MV-4-11 (cell line): ENCODE measurements around the gene CAPN13.

Source experiments
- DNase-seq: peaks from one replicate; lab custom pipeline; 2025; lab: John Stamatoyannopoulos, UW

The CAPN13 gene

DNA sequence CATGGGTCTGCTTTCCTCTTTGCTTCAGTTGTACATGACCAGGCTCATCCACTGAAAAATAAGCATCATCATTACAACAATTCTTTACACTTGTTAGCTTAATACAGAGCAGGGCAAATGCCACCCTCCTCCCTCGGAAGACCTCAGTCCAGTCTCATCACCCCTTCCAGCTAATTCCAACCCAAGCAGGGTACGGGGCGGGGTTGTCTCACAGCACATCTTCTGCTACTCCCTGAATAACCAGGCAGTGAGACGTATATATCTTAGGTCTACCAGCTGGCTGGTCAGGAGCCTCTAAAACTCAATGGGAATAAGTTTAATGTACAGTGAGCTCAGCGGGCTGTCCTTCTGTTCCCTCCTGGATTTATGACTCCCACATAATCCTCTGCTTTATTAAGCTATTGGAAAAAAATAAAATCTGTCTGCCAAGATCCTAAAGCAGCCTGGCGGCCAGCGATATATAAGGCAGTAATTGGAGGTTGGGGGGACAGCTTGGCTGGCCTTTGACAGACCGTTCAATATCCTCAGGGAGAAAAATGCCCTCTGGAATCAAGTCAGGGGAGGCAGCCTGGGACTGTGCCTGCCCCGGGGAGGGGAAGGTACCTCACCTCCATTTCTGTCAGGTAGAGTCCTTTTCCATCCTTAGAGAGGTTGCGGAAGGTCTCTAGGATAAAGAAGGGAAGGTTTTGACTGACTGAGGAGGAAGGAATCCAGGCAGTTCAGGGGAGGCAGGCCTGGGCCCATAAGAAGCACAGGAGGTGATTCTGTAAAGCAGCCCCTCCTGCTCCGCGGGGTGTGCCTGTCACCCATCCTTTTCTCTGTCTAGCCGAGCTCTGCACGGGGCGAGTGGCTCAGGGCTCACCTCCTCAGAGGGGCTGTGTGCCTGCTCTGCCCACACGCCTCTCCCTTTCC, 76.3 kb downstream of the CAPN13 start:
- no peak for DNase-seq

DNA sequence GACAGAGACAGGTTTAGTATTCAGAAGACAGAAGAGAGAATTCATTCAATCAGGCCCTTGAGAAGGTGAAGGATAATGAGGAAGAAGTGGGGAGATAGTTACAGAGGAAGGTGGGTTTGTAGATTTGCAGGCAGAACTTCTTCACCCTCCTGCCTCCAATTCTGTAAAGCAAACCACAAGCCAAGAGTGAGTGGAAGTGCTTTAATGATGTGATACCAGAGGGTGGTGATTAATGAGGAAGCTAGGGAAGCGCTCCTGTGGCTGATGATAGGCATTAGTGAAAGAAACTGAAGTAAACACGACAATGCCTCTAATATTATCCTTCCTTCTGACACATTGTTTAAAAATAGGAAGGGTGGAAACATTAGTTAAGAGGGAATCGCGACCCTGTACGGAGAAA, 78.2 kb downstream of the CAPN13 start:
- no peak for DNase-seq

DNA sequence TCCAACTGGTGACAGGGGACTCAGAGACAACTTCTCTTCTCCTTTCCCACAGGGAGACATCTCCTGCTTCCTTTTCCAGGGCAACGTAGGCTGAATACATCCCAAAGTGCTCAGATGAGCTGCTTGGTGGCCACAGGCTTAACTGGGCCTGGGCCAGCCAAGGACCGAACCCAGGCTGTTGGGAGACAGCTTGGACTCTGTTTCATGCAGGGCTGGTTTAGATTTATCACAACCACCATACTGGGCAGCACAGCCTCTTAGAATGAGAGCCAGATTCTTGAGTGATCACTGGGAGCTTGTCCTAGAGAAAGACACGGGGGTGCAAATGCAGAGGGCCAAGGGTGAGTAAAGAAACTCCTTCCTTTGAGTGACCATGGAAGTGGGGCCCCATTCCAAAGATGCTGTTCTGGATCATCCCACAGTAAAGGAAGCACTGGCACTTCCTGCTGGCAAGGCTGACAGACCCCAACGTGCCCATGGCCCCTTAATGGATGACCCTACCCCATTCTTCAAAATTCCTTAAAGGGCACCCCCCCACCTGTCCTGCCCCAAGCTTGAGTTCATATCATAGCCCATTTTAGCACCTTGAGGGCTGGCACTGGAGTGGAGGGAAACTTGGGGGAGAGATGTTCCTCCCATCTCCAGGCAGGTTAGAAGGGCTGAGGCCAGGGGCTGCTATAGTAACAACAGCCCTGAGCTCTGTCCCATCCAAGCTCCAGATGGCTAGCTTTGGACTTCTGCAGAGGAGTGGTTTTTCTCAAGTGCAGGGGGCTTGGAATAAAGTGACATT, 84.1 kb downstream of the CAPN13 start:
- DNase-seq, result no peak

DNA sequence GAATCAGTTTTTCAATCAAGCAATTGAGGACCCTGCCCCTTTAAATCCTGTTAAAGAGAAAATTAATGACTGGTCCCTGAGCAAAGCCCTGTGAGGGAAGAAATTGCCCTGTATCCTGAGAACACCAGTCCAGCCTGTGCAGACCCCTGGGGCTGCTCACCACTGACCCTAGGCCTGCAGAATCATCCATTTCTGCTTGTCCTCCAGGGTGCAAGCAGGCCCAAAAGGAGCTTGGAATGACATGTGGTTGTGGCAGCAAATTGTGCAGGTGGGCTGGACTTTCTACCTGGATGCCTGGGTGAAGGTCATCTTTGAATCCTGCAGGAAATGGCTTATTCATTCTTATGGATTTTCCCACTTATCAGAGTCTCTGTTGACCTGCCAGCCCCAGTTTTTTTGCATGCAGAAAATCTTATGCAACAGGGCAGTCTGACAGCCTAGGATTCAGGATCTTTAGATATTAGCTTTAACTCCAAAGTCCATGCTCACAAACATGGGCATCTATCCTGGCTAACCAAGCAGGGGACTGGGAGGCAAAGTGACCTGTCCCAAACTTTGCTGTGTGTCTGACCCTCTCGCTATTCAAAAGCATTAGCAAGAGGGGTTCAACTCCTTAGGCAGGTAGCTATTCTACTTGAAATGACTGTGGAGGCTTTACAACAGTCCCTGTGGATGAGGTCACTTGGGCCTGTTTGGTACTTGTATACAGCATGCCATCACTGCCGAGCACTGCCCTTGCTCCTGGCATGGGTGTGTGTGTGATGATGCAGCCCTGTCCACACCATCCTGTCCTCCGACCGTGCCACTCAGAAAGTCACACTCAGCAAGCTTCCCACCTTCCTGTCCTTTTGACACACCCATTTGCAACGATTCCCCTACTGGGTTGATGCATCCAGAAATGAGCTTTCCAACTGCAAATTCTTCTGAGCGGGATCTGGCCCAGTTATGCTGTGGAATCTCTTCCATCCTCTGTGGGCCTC, 85.3 kb downstream of the CAPN13 start:
- DNase-seq, result no peak

DNA sequence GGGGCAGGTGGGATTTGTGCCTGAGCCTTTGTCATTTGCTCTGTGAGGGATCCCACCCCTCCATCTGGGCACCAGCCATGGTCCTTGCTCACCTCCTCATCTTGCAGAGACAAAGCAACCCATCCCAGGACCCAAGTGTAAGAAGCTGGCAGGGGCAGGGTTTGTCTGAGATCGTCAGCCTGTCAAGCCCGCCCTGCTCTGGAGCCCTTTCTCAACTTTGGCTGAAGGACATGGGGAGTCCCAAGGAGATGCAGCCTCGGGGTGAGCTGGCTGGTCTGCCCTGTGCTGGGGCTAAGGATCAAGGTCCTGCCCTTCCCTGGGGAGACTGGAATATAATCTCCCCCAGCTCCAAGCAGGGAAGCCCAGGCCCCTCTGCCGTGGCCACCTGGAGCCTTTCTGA, 86.0 kb downstream of the CAPN13 start:
- DNase-seq, result no peak

DNA sequence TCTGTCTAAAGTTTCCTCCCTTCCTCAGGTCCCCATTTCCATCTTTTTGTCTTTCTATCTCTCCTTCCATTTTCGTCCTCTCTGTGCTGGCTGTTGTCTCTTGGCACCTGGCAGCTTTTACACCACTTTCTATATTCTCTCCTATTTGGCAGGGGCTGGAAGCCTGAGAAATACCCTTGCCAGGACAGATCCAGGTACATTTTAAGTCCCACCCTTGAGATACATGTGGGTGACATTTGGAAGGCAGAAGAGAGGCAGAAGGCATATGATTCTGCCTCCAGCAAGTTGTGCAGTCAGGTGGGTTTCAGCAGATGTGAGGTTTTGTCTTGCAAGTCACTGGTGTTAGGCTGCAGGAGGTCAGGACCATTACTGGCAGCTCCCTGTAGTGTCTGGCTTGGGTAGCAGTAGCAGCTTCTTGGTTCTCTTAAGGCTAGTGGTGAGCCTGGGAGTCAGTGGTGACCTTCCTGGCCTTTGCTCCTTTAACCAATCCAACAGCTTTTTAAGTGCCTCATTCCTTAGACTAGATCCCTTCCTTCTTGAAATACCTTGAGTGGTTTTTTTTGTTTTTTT, 90.1 kb downstream of the CAPN13 start:
- DNase-seq, result no peak

DNA sequence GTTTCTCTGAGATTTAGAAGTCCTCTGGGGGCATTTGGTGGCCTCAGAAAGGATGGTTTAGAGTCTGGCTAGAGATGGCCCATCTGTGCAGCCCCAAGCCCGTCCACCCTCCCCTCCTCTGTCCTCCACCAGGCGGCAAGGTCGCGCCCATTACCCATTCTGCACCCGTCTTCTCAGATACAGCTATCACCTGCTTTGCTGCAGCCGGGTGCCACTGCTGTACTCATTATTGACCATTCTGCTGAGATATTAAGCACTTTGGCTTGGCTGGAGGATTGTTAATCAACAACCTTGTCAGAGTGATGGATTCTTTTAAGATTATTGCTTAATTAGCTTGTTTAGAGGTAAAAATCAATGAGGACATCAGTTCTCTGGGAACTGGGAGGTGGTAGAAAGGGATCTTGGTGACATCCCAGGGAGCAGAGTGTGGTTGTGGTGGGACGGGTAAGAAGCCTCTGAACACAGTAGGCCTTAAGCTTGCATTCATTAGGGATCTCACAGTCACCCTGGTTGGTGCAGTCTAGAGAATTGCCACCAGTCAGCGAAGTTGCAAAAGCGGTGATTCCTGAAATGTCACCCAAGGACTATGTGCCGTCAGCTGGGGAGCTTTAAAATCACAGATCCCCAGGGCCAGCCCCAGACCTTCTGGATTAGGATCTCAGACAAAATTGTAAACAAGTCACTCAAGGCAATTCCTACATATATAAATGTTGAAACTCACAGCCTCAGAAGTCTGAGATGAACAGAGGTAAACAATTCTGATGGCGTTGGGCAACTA, 90.9 kb downstream of the CAPN13 start:
- no peak for DNase-seq

DNA sequence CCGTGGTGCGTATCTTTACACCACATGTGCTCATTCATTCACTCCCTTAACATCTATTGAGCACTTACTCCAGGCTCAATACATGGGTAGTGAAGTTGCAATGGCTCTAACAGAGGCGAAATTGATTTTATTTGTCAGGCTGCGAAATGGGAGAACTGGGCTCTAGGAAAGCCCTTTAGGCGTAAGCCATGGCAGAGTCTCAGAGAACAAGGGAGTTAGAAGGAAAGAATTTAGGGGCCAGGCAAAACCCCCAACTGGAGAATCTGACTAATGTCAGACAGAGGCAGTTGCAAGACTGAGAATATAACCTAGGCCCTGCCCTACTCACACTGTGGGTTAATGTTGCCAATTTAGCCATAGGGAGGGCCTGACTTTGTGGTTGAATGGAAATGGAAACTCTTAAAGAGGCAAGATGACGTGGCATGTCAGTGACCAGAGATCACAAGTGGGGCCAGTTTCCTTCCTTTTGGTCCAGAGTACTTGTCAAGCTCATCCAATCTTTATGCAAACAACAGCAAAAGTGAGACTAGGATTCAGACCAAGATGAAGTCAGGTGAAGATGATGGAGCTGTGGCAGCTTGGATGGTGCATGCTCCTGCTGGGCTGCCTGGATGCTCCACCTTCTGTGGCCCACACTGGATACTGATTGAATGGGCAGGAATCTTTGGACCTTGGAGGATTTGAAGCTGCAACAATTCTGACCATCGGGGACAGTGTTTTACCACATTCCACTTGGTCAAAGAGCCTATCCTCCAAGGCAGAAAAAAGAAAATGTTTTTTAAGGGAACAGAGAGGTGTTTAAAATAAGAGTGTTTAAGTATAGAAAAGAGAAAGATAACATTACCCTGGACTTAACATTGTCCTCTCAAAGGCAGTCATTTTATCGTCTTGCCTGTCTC, 92.2 kb downstream of the CAPN13 start:
- peak; percentile 88 for DNase-seq

DNA sequence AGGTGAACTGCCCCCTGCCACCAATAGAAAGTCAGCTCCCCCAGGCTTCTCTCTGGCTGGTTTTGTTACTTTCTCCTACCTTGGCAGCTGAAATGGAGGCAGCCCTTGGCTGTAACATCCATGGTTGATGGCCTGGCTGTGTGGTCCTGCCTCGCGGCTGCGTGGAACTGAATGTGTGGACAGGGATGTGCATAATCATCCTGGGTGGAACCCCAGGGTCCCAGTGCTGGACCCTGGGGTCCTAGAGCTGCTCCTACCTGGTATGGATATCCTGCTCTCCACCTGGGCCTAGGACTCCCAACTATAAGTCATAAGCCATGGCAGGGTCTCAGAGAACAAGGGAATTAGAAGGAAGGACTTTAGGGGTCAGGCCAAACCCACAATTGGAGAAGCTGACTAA, 93.5 kb downstream of the CAPN13 start:
- no peak for DNase-seq

DNA sequence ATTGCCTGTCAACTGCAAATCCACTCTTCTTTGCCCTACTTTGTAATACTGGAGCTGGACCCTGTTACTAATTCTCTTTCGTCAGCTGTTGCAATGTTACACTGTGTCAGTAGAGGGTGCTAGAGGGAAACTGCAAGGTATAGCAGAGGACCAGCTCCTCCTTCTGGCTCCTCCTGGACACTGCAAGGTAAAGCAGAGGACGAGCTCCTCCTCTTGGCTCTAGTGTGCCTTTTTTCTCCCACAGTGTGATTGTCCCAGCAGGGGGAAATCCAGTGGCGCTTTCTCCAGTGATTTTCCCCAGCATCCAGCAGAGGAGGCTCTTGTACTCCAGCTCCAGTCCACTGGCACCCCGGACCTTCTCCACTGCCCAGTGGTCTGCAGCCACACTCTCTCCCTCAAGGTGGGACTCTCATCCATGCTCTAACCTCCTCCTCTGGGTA, 95.6 kb downstream of the CAPN13 start:
- DNase-seq, result peak; percentile 86

DNA sequence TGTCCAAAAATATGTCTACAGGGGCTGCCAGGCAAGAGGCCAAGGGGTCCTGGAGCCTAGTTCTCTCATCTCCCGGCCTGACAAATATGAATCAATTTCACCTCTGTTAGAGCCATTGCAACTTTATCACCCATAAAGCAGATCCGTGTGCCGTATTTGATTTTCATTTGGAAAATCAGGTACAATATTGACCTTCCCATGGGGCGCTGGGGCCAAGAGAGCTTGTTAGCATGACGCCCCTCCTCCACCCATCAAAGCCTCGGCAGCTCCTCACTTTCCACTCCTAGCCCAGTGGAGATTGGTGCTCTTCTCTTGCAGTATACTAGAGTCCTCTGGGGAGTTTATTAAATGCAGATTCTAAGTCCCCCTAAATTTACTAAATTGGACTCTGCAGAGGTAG, 96.8 kb downstream of the CAPN13 start:
- DNase-seq, result no peak

DNA sequence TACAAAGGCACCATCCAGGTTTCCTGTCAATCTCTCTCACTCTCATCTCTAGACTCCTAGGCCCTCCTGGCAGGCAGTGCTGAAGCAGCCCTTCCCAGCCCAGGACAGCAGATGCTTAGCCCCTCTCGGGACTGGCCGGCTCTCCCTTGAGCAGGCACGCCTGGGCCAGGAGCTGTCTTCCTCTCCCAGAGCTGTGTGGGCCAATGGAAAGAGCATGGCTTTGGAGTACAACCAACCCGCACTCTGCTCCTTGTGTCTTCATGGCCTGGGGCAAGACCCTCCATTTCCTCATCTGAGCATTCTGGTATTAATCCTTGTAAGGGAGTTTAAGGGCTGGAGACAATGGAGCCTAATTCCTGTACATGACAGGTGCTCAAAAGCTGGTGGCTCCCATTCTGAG, 97.2 kb downstream of the CAPN13 start:
- DNase-seq, result no peak

DNA sequence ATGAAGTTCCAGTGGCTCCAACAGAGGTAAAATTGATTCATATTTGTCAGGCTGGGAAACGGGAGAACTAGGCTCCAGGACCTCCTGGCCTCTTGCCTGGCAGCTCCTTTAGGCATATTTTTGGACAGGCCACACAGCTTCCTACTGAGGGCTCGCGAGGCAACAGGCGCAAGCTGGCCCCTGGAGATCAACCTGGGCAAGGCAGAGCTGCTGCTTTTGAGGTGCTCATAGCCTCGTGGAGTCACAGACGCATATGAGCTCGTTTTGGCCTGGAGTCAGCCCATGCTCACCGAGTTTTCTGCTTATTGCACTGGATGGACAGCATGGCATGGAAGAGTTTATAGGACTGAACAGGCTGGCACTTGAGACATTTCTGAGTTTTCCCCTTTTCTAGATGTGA, 97.7 kb downstream of the CAPN13 start:
- no peak for DNase-seq

DNA sequence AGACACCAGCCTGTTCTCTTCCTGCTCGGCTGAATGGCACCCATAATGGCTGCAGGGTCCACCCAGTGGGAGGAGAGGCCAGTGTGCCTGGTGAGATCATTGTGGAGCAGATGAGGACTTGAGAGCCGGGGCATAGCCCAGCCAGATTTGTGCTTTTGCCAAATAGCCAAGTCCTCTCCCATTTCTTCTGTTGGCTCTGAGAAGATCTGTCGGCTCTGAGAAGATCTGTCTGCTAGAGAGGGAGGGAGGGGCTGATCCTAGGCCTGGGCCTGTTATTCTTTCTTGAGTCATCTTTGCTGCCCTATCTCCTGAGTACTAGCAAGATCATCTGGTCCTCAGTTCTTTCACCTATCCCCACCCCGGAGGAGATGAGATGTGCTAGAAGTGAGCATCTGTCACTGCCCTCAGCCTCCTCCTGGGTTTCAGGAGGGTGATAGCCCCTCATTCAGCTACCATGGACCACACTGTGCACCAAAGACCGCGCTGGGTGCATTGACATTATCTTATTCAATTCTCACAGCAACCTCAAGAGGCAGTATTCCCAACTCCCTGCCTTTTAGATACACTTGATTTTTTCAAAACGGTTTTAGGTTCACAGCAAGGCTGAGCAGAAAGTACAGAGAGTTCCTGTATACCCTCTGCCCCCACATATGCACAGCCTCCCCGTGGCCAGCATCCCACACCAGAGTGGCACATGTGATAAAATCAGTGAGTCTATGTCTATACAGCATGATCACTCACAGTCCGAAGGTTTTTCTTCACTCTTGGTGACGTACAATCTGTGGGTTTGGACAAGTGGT, 98.6 kb downstream of the CAPN13 start:
- DNase-seq, result no peak

DNA sequence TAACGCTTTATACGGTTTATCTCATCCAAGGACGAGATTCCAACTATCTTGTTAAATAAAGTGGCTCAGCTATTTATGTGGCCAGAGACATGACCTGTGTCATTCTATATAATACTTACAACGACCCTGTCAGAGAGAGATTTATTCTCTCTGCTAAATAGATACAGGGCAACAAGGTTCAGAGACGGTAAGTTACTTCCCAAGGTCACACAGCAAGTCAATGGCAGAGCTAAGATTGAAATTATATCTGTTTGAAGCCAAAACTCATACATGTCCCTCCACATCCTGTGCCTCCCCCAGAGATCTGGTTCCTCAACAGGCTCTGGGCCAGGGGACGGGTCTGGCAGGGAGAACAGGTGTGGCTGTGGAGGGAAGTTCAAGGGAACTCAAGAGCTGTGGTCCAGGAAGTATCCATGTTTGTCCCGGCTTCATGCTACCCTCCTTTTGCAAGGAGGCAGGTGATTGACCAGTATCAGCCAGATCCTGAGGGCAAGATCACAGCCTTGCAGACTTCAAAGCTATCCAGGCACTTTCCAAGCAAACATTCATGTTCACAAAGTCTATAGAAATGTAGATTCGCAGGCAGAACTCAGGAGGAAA, 99.8 kb downstream of the CAPN13 start:
- DNase-seq, result no peak

DNA sequence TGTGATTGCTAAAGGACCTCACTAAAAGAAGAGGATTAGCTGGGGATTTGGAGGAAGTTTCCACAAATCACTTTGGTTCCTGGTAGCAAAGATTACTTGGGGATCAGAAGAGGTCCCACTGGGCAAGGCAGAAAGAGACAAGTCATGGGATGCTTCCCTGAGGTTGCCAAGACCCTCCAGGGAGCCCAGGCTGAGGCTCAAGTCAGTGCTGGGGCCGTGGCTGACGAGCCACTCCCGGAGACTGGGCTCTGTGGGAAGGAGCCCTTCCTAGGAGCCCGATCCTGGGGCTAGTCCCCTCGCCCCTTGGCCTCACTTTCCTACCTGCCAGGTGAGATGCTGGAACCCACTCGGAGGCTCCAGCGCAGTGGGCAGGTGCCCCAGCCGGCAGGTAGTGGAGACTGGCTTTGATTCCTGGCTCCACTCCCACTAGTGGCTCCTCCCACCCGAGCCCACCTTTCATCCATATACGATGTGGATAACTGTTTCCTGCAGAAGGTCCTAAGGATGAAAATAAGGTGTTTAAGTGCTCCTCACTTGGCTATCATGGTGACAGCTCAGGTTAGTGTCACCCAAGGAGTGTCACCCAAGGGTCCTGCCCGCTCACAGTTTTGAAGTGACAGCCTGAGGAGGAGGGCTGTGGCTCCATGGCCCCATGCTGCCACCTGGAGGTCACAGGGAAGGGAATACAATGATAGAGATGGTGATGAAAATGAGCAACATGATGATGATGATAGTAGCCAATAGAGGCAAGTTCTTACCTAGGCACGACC, 100.5 kb downstream of the CAPN13 start:
- peak; percentile 48 for DNase-seq

DNA sequence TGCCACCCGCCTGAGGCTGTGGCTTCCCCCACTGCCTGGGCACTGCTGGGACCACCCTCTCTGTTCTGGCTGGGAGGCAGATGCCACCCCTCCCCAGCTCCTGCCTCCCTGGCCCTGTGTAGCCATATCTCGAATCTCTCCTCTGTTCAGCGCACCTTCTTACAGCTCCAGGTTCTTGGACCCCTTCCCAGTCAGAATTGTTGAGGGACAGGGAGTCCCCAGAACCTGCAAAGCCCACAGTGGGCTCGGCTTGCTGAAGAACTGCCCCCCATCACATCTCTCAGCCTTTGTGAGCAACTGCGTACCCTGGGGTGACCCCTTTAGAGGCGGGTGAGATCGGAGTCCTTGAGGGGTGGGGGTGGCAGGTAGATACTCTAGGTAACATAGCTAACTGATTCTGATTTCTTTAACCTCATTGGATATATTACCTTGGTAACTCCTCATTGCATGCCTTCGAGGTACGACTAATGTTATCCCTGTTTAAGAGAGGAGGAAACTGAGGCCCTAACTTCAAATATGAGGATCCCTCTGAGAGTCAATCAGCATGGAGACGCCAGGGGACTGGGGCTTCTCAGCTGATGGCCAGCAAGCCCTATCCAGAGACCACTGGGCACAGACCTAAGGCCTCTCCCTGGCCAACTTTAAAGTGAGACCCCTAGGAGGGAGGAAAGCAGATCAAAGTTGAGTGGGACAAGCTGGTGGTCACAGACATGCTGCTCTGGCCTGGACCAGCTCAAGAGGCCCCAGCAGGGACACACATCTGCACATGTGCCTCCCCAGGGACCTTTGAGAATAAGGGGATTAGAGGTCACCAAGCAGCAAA, 101.3 kb downstream of the CAPN13 start:
- DNase-seq, result no peak
